HG03432 (cell line): ENCODE data around the gene POP7.
"Not testable (repeated sequence)": the region's sequence is repeated elsewhere in the genome, so short reads cannot be mapped to it uniquely, and the experiment has no call there.

Experiments
- ATAC-seq: cut with Tn5 transposase; IDR thresholded peaks from one replicate; pipeline ENCODE4 v1.9.1; 2021; ENCODE audit warnings: mild to moderate bottlenecking, moderate library complexity; ENCODE audit not compliant: unreplicated experiment

Gene POP7

DNA sequence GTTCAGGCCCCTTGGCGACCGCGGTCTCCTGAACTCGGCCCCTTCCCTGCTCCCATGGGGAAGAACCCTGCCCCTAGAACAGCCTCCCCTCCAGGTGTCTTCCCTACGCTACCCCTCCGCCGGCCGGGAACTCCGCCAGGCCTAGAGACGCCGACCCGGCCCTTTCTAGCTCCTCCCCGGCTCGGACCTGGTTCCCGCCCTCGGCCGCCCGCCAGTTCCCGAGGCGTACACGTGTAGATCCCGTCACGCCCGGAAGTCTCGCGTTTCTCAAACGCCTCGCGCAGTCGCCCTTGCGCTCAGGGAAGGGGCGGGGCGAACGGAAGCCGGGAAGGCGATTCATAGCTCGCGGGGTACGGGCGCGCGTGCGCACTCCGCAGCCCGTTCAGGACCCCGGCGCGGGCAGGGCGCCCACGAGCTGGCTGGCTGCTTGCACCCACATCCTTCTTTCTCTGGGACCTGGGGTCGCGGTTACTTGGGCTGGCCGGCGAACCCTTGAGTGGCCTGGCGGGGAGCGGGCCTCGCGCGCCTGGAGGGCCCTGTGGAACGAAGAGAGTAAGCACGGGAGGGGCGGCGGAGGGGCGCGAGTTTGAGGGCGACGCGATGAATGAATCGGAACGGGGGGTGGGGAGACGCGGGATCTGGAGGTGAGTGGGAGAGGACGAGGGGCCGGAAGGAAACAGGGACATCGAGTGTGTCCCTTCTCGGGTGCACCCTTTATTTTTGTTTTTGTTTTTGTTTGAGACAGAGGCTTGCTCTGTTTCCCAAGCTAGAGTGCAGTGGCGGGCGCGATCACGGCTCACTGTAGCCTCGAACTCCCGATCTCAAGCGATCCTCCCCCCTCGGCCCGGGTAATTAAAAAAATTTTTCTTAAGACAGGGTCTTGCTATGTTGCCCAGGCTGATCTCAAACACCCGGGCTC is at the start of gene POP7:
POP7 (plus strand) TSS at position 369 of the 919 bp plus-strand sequence. CDS start 710 bp downstream, outside the sequence.
- ATAC-seq: peak; percentile 89

DNA sequence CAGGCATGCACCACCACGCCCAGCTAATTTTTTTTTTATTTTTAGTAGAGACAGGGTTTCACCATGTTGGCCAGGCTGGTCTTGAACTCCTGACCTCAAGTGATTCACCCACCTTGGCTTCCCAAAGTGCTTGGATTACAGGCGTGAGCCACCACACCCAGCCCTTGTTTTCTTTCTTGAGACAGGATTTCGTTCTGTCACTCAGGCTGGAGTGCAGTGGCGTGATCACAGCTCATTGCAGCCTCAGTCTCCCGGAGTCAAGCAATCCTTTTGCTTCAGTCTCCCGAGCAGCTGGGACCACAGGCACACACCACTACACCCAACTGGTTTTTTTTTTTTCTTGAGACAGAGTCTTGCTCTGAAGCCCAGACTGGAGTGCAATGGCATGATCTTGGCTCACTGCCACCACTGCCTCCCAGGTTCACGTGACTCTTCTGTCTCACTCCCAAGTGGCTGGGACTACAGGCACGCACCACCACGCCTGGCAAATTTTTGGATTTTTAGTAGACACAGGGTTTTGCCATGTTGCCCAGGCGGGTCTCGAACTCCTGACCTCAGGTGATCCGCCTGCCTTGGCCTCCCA is 43.6 kb upstream of the POP7 start:
- not testable (repeated sequence) for ATAC-seq

DNA sequence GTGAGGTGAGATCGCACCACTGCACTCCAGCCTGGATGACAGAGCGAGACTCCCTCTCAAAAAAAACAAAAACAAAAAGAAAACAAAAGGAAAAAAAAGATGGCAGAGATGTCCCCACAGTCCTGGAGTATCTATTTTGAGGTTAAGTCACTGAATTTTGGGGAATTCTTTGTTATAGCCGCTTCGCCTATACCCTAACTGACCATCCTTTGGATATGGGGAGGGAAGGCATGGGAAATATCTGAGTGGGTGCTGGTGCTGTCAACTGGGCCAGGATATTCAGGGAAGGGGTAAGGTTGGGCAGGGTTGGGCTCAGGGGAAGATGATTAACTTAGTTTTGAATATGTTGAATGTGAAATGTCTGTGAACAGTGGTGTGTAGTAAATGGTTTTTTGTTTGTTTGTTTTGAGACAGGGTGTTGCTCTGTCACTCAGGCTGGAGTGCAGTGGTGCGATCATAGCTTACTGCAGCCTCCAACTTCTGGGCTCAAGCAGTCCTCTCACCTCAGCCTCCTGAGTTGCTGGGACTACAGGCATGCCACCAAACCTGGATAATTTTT is 40.7 kb upstream of the POP7 start:
- ATAC-seq: no peak

DNA sequence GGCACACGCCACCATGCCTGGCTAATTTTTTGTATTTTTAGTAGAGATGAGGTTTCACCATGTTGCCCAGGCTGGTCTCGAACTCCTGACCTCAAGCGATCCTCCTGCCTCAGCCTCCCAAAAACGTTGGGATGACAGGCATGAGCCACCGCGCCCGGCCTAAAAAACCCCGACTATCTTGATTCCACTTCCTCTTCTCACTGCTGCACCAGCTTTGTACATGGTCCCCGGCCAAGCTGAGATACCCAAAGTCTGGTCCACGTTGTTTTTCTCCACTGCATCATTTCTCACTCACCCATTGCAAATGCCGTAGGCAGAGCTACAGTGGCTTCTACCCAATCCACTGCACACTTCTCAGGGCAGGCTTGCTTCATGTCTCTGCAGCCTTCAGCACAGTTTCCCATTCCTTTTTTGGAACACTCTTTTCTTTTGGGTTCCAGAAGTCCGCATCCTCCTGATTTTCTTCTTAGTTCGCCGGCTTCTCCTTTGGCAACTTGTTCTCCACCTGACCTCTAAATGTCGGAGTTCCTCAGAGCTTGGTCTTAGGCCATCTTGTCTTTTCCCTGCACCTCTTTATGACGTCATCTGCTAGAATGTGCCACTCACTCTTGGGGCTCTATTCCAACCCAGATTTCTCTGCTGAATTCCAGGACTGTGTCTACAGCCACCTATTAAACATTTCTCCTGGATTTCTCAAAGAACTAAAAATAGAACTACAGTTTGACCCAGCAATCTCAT is 38.4 kb upstream of the POP7 start:
- no peak for ATAC-seq

DNA sequence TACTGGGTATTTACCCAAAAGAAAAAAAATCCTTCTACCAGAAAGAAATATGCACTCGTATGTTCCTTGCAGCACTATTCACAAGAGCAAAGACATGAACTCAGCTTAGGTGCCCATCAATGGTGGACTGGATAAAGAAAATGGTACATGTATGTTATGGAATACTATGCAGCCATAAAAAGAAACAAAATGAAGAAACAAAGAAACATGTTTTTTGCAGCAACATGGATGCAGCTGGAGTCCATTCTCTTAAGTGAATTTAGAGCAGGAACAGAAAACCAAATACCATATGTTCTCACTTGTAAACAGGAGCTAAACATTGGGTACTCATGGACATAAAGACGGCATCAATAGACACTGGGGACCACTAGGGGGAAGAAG is 37.9 kb upstream of the POP7 start:
- no peak for ATAC-seq

DNA sequence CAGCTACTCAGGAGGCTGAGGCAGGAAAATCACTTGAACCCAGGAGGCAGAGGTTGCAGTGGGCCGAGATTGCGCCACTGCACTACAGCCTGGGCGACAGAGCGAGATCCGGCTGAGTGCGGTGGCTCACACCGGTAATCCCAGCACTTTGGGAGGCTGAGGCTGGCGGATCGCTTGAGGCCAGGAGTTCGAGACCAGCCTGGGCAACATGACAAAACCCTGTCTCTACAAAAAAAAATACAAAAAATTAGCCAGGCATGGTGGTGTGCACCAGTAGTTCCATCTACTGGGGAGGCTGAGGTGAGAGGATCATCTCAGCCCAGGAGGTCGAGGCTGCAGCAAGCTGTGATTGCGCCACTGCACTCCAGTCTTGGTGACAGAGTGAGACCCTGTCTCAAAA is 36.8 kb upstream of the POP7 start:
- not testable (repeated sequence) for ATAC-seq

DNA sequence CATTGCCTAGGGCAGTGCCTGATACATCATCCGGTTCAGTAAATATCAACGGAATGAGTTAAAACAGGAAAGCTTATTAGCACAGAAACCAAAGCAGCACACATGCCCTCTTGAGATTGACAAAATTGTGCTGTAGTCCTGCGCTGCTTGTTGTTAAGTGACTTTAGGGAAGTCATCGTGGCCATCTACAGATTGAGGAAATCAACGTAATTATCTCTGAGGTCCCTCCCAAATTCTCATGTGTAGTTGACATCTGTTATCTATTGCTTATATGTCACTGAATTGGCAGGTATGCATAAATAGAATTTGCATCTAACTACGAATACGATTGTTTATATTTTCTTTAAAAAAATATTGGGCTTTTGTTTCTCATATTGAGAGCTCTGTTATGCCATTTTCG is 35.8 kb upstream of the POP7 start:
- ATAC-seq: no peak

DNA sequence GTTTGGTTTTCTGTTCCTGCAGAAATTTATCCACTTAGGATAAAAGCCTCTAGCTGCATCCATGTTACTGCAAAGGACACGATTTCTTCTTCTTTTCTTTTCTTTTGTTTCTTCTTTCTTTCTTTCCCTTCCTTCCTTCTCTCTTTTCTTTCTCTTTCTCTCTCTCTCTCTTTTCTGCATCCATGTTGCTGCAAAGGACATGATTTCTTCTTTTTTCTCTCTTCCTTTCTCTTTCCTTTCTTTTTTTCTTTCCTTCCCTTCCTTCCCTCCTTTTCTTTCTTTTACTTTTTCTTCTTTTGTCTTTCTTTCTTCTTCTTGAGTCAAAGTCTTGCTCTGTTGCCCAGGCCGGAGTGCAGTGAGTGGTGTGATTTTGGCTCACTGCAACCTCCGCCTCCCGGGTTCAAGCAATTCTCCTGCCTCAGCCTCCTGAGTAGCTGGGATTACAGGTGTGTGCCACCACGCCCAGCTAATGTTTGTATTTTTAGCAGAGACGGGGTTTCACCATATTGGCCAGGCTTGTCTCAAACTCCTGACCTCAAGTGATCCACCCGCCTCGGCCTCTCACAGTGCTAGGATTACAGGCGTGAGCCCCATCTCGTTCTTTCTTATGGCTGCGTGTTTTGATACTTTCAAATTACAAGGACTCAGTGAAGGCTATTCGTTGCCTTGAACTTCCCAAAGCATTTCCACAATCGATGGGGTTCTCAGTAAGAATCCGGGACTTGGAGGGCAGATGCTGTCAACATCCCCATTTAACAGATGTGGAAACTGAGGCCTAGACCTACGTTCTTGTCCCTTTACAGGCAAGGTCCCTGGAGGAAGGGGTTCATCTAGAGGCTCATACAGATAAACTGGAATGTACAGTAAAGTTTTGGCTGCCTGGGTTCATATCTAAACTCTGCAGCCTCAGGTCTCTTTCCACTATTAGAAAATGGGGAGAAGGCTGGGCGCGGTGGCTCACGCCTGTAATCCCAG is 34.3 kb upstream of the POP7 start:
- no peak for ATAC-seq

DNA sequence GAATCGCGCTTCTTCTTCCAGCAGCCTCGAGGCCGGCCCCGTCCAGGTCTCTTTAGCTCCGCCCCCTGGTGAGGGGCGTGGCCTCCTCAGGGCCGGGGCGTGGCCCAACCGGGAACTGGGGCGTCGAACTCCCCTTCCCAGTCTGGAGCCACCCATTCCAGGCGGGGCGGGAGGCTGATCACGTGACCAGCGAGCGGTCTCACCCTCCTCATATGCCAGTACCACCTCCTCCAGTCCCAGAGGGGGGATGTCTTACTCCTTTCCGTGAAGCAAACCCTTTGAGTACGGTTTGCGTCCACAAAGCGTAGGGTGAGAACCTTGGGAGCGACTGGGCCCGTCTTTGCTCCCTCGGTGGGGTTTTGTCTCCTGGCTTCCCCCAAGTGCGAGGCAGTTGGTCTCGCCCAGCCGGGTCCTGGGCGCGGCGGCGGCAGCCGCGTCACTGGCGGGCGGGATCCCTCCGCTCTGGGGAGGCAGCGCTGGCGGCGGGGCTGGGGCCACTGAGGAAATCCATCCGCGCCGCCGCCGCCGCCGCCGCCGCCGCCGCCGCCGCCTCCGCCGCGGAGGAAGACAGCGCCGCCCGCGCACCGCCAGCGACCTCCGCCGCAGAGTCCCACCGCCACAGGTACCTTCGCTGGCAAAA is 32.5 kb upstream of the POP7 start, which contains the start of gene GNB2:
GNB2 (plus strand) TSS at position 439 of the 640 bp plus-strand sequence. CDS start 2,526 bp downstream, outside the sequence.
- ATAC-seq: peak; percentile 62

DNA sequence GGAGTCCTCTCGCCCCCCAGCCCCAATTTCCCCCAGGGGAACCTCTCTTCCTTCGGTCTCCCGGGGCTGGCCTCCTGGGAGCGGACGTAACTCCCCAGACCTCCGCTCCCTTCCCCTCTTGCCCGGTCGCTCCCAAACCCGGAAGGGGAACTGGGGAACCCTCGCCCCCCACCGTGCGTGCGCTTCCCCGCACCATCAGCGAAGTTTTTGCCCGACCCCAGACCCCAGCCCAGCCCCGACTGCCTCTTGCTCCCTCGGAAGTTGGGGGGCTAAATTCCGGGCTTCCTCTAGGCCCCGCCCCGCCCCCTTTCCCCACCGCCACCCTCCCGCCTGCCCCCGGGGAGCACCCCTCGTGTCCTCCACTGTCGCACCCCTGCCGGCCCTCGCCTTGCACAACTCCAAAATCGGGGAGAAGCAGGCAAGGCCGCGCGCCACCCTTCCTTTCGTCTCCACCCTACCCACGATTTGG is 31.9 kb upstream of the POP7 start:
- peak; percentile 1 for ATAC-seq

DNA sequence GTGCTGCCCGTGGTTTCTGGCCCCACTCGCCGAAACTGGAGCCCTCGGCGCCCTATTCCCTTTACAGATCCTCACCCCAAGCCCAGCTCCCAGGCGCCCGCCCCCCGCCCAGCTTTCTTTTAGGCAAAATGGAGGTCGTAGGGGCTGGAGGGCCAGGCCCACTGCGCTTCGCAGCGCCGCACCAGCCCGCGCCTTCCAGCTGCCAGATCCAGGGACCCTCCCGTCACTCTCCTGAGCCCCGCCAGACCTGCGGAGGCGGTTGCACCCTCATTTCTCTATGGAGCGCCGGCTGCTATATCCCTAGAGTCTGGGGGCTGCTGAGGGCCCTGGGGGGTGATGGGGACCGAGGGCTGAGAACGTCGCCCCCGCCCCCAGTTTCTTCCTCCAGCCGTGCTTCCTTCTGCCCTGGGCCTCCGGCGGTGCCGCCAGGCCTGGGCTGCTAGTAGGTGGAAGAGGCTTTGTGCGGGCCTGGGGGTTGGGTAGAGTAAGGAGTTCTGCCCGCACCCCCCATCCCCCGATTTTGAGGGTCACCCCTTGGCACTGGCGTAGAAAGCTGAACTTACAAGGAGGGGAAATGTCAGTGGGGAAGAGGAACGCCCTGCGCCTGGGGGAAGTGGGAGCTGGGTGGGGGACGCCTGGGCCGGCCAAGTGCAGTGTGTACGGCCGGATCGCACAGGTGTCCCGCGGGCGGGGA is 31.4 kb upstream of the POP7 start:
- no peak for ATAC-seq

DNA sequence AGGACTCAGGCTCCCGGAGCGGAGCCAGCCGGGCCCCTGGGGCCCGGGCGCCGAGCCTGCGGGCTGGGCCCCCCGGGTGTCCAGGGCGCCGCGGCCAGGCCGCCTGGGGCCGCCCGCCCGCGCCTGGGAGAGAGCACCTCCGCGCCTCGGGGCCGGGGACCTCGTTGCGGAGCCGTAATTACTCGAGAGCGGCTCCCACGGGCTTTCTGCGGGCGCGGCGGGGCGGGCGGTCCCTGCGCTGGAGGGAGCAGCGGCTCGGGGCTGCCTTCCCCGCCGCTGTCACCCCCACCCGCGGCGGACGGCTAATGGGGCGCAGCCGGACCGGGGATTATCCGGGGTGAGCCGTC is 30.8 kb upstream of the POP7 start:
- ATAC-seq: no peak

DNA sequence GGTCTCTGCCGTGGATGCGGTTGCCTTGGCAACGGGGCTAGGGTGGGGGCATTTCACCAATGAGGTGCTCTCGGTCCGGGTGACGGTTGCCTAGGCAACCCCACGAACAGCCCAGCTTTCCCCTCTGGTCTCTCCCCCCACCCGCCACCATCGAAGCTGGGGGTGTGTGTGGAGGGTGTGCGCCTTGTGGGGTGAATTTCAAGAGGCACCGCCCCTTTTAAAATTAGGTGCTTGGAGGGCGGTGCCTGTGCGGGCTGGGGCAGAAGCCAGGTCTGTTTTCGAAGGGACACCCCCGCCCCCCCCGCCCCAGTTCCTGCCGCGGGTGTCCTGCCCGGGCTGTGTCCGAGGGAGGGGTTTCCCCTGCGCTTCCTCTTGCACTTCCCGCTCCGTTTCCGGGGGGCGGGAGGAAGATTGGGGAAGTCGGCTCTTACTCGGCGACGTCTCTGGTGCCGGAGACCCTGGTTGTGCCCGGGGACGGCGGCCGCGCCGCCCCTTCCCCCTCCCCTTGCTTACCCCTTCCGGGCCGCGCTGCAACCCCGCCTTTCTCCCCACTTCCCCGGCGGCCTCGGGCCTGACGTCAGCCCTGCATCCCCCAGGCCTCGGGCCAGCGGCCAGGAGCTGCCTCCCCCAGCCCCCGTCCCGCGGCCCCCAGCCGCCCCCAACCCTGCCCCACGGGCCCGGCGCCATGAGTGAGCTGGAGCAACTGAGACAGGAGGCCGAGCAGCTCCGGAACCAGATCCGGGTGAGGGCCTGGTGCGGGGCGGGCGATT is 30.2 kb upstream of the POP7 start:
- ATAC-seq: peak; percentile 34

DNA sequence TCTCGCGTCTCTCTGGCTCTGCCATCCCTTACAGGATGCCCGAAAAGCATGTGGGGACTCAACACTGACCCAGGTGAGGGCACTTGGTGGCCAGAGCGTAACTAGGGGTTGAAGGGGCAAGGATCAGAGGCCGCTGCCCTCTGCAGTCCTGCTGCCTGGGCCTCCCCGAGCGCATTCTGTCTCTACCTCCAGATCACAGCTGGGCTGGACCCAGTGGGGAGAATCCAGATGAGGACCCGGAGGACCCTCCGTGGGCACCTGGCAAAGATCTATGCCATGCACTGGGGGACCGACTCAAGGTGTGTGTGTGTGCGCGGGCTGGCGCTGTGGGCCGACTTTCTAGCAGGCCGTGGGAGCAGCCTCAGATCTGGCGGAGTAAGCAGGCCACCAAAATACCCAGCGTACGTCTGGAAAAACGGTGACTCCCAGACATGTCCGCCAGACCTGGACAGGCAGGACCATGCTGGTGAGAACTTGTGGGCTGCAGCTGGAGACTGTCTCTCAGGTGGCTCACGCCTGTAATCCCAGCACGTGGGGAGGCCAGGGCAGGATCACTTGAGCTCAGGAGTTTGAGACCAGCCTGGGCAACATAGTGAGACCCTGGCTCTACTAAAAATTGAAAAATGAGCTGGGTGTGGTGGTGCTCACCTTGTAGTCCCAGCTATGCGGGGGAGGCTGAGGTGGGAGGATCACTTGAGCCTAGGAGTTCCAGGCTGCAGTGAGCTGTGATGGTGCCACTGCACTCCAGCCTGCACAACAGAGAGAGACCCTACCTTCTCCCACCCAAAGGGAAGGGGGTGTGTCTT is 29.2 kb upstream of the POP7 start:
- no peak for ATAC-seq

DNA sequence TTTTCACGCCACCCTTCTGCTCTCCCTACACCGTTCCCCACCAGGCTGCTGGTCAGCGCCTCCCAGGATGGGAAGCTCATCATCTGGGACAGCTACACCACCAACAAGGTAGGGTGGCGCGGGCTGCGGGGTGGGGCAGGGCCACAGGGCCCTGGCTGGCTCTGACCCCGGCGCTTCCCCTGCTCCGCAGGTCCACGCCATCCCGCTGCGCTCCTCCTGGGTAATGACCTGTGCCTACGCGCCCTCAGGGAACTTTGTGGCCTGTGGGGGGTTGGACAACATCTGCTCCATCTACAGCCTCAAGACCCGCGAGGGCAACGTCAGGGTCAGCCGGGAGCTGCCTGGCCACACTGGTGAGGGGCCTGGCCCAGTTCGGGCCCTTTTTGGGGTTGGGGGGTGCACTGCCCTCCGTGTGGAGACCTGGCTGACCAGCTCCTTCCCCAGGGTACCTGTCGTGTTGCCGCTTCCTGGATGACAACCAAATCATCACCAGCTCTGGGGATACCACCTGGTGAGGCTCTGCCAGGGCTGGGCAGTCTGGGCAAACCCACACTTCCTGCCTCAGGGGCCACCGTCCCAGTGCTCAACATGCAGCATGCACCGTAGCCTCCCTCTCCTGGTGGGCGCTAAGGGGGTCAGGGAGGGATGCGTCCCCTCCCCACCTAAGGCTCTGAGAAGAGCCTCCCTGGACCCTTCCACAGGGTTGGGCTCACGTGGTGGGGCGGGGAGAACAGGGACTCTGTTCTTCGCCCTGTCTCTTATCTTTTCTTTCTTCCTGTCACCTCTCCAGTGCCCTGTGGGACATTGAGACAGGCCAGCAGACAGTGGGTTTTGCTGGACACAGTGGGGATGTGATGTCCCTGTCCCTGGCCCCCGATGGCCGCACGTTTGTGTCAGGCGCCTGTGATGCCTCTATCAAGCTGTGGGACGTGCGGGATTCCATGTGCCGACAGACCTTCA is 28.3 kb upstream of the POP7 start:
- no peak for ATAC-seq

DNA sequence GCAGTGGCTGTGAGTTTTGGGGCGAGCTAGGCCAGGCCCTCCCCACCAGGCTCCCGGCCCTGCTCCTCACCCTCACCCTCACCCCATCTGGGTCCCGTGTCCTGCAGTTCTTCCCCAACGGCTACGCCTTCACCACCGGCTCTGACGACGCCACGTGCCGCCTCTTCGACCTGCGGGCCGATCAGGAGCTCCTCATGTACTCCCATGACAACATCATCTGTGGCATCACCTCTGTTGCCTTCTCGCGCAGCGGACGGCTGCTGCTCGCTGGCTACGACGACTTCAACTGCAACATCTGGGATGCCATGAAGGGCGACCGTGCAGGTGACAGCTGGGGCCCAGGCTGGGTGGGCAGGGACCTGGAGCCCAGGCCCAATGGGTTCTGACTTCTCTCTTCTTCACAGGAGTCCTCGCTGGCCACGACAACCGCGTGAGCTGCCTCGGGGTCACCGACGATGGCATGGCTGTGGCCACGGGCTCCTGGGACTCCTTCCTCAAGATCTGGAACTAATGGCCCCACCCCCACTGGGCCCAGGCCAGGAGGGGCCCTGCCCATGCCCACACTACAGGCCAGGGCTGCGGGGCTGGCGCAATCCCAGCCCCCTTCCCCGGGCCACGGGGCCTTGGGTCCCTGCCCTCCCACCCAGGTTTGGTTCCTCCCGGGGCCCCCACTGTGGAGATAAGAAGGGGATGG is 27.5 kb upstream of the POP7 start:
- ATAC-seq: no peak
